GM11168 (cell line): ENCODE measurements around the gene LYRM7.
"Not testable (repeated sequence)": the region's sequence is repeated elsewhere in the genome, so short reads cannot be mapped to it uniquely, and the experiment has no call there.

Source experiments
- in situ Hi-C: fragments of 300-500 bp; cut with MboI; formaldehyde crosslinking; loops from one replicate; pipeline ENCODE4 v1.12.0; 2022; ENCODE audit warnings: low sequenced_read_pairs; ENCODE audit not compliant: unreplicated experiment

Gene LYRM7

DNA sequence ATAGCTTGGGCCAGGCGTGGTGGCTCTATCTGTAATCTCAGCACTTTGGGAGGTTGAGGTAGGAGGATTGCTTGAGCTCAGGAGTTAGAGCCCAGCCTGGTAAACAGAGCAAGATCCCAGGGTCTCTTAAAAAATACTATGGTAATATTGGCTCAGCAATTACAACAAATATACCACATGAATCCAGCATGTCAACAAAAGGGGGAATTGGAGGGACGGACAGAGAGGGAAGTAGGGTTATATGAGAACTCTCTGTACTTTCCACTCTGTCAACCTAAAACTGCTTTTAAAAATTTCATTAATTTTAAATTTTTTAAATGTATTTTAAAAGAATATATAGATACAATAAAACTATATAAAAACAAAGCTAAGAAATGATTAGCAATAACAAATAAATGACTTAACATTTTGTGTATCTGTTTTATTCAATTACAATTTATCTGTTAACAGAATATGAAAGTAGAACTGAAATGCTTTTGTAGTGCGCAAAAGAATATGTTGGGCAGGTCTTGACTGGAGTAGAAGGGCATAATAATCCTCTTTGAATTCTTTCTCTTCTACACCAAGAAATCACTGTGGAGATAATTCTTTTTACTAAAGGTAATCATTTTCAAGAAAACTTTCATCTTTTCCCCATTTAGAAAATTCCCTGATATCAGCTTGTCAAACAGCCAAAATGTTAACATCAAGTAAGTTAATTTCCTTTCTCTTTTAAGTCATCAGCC lies 80.2 kb downstream of the LYRM7 start:
- in situ Hi-C loops: no loop called here

DNA sequence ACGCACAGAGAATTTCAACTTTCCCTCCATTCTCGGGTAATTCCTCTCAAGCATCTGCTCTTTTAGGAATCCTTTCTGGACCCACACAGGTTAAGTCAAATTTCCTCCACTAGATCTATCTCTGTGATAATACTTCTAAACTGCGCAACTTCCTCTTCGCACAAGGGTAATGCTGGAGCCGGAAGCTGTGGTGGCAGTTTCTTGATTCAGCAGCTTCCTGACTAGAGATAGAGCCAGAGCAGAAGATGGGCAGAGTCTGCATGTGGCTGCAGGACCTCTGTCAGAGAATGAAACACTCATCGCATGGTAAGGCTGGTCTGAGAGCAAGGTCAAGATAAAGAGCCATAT lies 82.1 kb downstream of the LYRM7 start:
- in situ Hi-C loops: no loop called here

DNA sequence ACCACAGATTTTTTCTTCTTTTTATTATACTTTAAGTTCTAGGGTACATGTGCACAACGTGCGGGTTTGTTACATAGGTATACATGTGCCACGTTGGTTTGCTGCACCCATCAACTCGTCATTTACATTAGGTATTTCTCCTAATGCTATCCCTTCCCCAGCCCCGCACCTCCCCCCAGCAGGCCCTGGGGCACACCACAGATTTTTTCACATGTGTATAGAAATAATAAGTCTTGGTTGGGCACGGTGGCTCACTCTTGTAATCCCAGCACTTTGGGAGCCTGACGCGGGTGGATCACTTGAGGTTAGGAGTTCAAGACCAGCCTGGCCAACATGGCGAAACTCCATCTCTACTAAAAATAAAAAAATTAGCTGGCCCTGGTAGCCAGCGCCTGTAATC lies 83.3 kb downstream of the LYRM7 start:
- in situ Hi-C loops: not testable (repeated sequence)

DNA sequence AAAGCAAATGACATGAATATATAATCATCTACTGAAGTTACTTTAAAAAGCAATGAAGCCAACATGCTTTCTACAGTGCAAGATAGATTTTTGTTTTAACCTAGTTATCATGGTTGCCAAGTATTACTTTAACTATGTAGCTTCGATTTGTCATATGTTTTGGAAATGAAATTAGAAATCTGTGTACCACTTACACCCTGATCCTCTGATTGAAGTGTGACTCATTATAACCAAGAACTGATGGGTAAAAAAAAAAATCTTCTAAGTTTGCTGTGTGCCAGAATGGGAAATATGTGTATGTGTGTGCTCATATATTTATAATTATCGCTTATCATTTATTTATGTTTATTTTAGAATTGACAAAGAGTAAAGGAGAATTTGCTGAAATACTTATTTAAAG lies 84.0 kb downstream of the LYRM7 start:
- in situ Hi-C loops: no loop called here
